ENCODE results near the gene ZNF138.
"Not testable (repeated sequence)": the region's sequence is repeated elsewhere in the genome, so short reads cannot be mapped to it uniquely, and the experiment has no call there.

ZNF138 gene

GRCh38 chr7:64853679-64854078 lies 59.5 kb downstream of the ZNF138 start:
- Histone ChIP-seq H2AFZ (ENCODE audit: low read depth, low read length) (no peak overlapping the region), H3K27ac (ENCODE audit: low read length) (no peak overlapping the region), H3K4me2 (ENCODE audit: low read length) (no peak overlapping the region), H3K9me3 (ENCODE audit: insufficient read depth, low read length) (no peaks in the 10 kb centered on the region), H3K4me3 (ENCODE audit: low read length) (no peak overlapping the region), H3K36me3 (replicated peaks; ENCODE audit: low read depth, low read length) (no peaks in the 10 kb centered on the region), H3K9ac (ENCODE audit: low read length) (no peak overlapping the region), H3K79me2 (ENCODE audit: low read length) (no peaks in the 10 kb centered on the region), H3K4me1 (ENCODE audit: low read length) (no peaks in the 10 kb centered on the region), H4K20me1 (ENCODE audit: insufficient read depth, low read length) (no peaks in the 10 kb centered on the region), H3K27me3 (ENCODE audit: low read depth, low read length) (no peaks in the 10 kb centered on the region)
- no peak for TF ChIP-seq EZH2phosphoT487 (IDR thresholded peaks at IDR 0.05; ENCODE audit: low read depth)
- TF ChIP-seq, protein P1, sequence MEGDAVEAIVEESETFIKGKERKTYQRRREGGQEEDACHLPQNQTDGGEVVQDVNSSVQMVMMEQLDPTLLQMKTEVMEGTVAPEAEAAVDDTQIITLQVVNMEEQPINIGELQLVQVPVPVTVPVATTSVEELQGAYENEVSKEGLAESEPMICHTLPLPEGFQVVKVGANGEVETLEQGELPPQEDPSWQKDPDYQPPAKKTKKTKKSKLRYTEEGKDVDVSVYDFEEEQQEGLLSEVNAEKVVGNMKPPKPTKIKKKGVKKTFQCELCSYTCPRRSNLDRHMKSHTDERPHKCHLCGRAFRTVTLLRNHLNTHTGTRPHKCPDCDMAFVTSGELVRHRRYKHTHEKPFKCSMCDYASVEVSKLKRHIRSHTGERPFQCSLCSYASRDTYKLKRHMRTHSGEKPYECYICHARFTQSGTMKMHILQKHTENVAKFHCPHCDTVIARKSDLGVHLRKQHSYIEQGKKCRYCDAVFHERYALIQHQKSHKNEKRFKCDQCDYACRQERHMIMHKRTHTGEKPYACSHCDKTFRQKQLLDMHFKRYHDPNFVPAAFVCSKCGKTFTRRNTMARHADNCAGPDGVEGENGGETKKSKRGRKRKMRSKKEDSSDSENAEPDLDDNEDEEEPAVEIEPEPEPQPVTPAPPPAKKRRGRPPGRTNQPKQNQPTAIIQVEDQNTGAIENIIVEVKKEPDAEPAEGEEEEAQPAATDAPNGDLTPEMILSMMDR (IDR thresholded peaks at IDR 0.05; ENCODE audit: low read depth, low read length) = no peak

- no peaks in the 10 kb centered on the region for H3K79me2 ChIP-seq (ENCODE audit: low read length)
- H3K27ac ChIP-seq (ENCODE audit: low read length) = no peak overlapping the region
- H3K4me3 ChIP-seq (ENCODE audit: low read length) = no peak overlapping the region
- H4K20me1 ChIP-seq (ENCODE audit: insufficient read depth, low read length) = no peaks in the 10 kb centered on the region
- no peaks in the 10 kb centered on the region for H3K4me1 ChIP-seq (ENCODE audit: low read length)
- H3K4me2 ChIP-seq (ENCODE audit: low read length) = no peak overlapping the region
- no peak overlapping the region for H3K9ac ChIP-seq (ENCODE audit: low read length)
- TF ChIP-seq, protein P1 (IDR thresholded peaks at IDR 0.05; ENCODE audit: low read depth, low read length) = no peak
- no peaks in the 10 kb centered on the region for H3K9me3 ChIP-seq (ENCODE audit: insufficient read depth, low read length)
- no peak overlapping the region for H2AFZ ChIP-seq (ENCODE audit: low read depth, low read length)
- no peaks in the 10 kb centered on the region for H3K27me3 ChIP-seq (ENCODE audit: low read depth, low read length)
- H3K36me3 ChIP-seq (replicated peaks; ENCODE audit: low read depth, low read length) = no peaks in the 10 kb centered on the region
These were observed 60.7 kb downstream of the ZNF138 start for GRCh38 chr7:64854969-64855368.

GRCh38 chr7:64863021-64863420 lies 68.8 kb downstream of the ZNF138 start:
- Histone ChIP-seq H2AFZ (ENCODE audit: low read depth, low read length) (no peak overlapping the region), H3K27ac (ENCODE audit: low read length) (no peak overlapping the region), H3K9ac (ENCODE audit: low read length) (no peak overlapping the region), H3K4me3 (ENCODE audit: low read length) (no peak overlapping the region), H3K4me1 (ENCODE audit: low read length) (no peaks in the 10 kb centered on the region), H3K9me3 (ENCODE audit: insufficient read depth, low read length) (no peaks in the 10 kb centered on the region), H3K36me3 (replicated peaks; ENCODE audit: low read depth, low read length) (no peaks in the 10 kb centered on the region), H3K79me2 (ENCODE audit: low read length) (no peaks in the 10 kb centered on the region), H3K4me2 (ENCODE audit: low read length) (no peak overlapping the region), H4K20me1 (ENCODE audit: insufficient read depth, low read length) (no peaks in the 10 kb centered on the region), H3K27me3 (ENCODE audit: low read depth, low read length) (no peaks in the 10 kb centered on the region)
- no peak for TF ChIP-seq EZH2phosphoT487 (IDR thresholded peaks at IDR 0.05; ENCODE audit: low read depth)
- TF ChIP-seq, protein P1 (IDR thresholded peaks at IDR 0.05; ENCODE audit: low read depth, low read length) = no peak

- H4K20me1 ChIP-seq (ENCODE audit: insufficient read depth, low read length); H3K27ac ChIP-seq (ENCODE audit: low read length): not testable (repeated sequence)
These were observed 69.3 kb downstream of the ZNF138 start for GRCh38 chr7:64863530-64863929.

DNA sequence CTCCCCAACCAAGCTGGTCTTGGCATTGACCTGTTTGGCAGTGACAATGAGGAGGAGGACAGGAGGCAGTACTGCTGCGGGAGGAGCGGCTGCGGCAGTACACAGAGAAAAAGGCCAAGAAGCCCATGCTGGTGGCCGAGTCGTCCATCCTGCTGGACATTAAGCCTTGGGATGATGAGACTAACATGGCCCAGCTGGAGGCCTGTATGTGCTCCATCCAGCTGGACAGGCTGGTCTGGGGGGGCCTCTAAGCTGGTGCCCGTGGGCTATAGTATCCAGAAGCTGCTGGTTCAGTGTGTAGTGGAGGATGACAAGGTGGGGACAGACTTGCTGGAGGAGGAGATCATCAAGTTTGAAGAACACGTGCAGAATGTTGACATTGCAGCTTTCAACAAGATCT lies 69.7 kb downstream of the ZNF138 start:
- Histone ChIP-seq H2AFZ (ENCODE audit: low read depth, low read length) (no peak overlapping the region), H3K27me3 (ENCODE audit: low read depth, low read length) (no peaks in the 10 kb centered on the region), H3K27ac (ENCODE audit: low read length) (no peak overlapping the region), H3K9ac (ENCODE audit: low read length) (no peak overlapping the region), H3K79me2 (ENCODE audit: low read length) (no peaks in the 10 kb centered on the region), H3K4me1 (ENCODE audit: low read length) (no peaks in the 10 kb centered on the region), H3K4me3 (ENCODE audit: low read length) (no peak overlapping the region), H3K36me3 (replicated peaks; ENCODE audit: low read depth, low read length) (no peaks in the 10 kb centered on the region), H4K20me1 (ENCODE audit: insufficient read depth, low read length) (no peaks in the 10 kb centered on the region), H3K4me2 (ENCODE audit: low read length) (no peak overlapping the region), H3K9me3 (ENCODE audit: insufficient read depth, low read length) (no peaks in the 10 kb centered on the region)
- TF ChIP-seq EZH2phosphoT487 (IDR thresholded peaks at IDR 0.05; ENCODE audit: low read depth) = no peak
- TF ChIP-seq, protein P1 (IDR thresholded peaks at IDR 0.05; ENCODE audit: low read depth, low read length) = no peak

More at GRCh38 chr7:64863530-64863929, 69.3 kb downstream of the ZNF138 start:
- not testable (repeated sequence) for H3K27me3 ChIP-seq (ENCODE audit: low read depth, low read length); H3K79me2 ChIP-seq (ENCODE audit: low read length); H3K4me2 ChIP-seq (ENCODE audit: low read length); H3K9ac ChIP-seq (ENCODE audit: low read length); H2AFZ ChIP-seq (ENCODE audit: low read depth, low read length); H3K4me3 ChIP-seq (ENCODE audit: low read length); H3K4me1 ChIP-seq (ENCODE audit: low read length); H3K36me3 ChIP-seq (replicated peaks; ENCODE audit: low read depth, low read length); H3K9me3 ChIP-seq (ENCODE audit: insufficient read depth, low read length)
